H1 (cell line): ENCODE results near the gene CCNI. TPM values are rescaled to one million over a fixed set of nuclear protein-coding genes. Genes with fewer than 3 reads are reported as not detected.

Experiments
- ASH2L ChIP-seq: fragments of 200-600, 300-600 bp; sonication (generic); IDR thresholded peaks from one replicate; pipeline ENCODE4 v1.7.1; 2017; ENCODE audit warnings: low read length
- ATF2 ChIP-seq: IDR thresholded peaks from 2 replicates; pipeline ENCODE4 v1.6.1; 2012; ENCODE audit warnings: low read length, inconsistent platforms
- ATF3 ChIP-seq: IDR thresholded peaks from 2 replicates; pipeline ENCODE4 v1.6.1; 2011; ENCODE audit warnings: low read depth, mild to moderate bottlenecking, low read length; ENCODE audit not compliant: insufficient read depth
- CHD2 ChIP-seq: IDR thresholded peaks from 2 replicates; pipeline ENCODE4 v1.6.1; 2012; ENCODE audit warnings: low read length, improper control_type of control experiment
- CTBP2 ChIP-seq: IDR thresholded peaks from 2 replicates; pipeline ENCODE4 v1.7.0; 2011; ENCODE audit warnings: borderline replicate concordance, mild to moderate bottlenecking, moderate library complexity, mixed read lengths, low read length; ENCODE audit not compliant: insufficient read depth, insufficient read length
- CTCF ChIP-seq, 3 experiments: IDR thresholded peaks; 1 replicate in 2 of 3; 2 replicates in 1 of 3; pipeline versions ENCODE4 v1.5.1 to v1.6.1; 2011; ENCODE audit warnings: low read length in 3 of 3, mild to moderate bottlenecking in 3 of 3, inconsistent platforms in 2 of 3, low read depth in 1 of 3, moderate library complexity in 1 of 3; ENCODE audit not compliant: insufficient read depth in 1 of 3; ENCODE audit errors: control extremely low read depth in 1 of 3
- EGR1 ChIP-seq: IDR thresholded peaks from 2 replicates; pipeline ENCODE4 v1.6.1; 2011; ENCODE audit warnings: low read depth, low read length, borderline replicate concordance
- KDM1A ChIP-seq: fragments of 200-600, 300-600 bp; sonication (generic); IDR thresholded peaks from 2 replicates; pipeline ENCODE4 v1.7.1; 2016; ENCODE audit warnings: mild to moderate bottlenecking, low read length, borderline replicate concordance
- KDM4A ChIP-seq: IDR thresholded peaks from one replicate; pipeline ENCODE4 v1.7.1; 2012; ENCODE audit warnings: low read depth, mild to moderate bottlenecking, moderate library complexity, low read length, inconsistent platforms; ENCODE audit not compliant: severe bottlenecking
- MAX ChIP-seq: IDR thresholded peaks from 2 replicates; pipeline ENCODE4 v1.6.1; 2012; ENCODE audit warnings: inconsistent platforms
- NANOG ChIP-seq: IDR thresholded peaks from 2 replicates; pipeline ENCODE4 v1.6.1; 2011; ENCODE audit warnings: low read length, low read depth, mild to moderate bottlenecking, inconsistent platforms; ENCODE audit not compliant: insufficient read depth, poor library complexity, severe bottlenecking
- RAD21 ChIP-seq, 2 experiments: IDR thresholded peaks in 1 of 2; conservative IDR thresholded peaks in 1 of 2; 2 replicates each; pipeline ENCODE4 v1.6.1; 2011; ENCODE audit warnings: low read depth in 2 of 2, low read length in 2 of 2, improper control_type of control experiment in 1 of 2, inconsistent platforms in 1 of 2, mild to moderate bottlenecking in 1 of 2, moderate library complexity in 1 of 2
- RNF2 ChIP-seq: fragments of 200-900, 300-1000 bp; sonication (generic); IDR thresholded peaks from 2 replicates; pipeline ENCODE4 v1.7.1; 2016; ENCODE audit warnings: borderline replicate concordance, low read depth, mild to moderate bottlenecking, antibody characterized with exemption, low read length; ENCODE audit not compliant: poor library complexity, severe bottlenecking; ENCODE audit errors: missing control alignments
- SIN3A ChIP-seq, 2 experiments: IDR thresholded peaks in 1 of 2; conservative IDR thresholded peaks in 1 of 2; 2 replicates each; pipeline ENCODE4 v1.6.1; 2011 to 2012; ENCODE audit warnings: low read length in 2 of 2, improper control_type of control experiment in 1 of 2, low read depth in 1 of 2, mild to moderate bottlenecking in 1 of 2
- SP2 ChIP-seq: IDR thresholded peaks from 2 replicates; pipeline ENCODE4 v1.6.1; 2012; ENCODE audit warnings: mild to moderate bottlenecking, low read length, inconsistent platforms
- TEAD4 ChIP-seq: IDR thresholded peaks from 2 replicates; pipeline ENCODE4 v1.6.1; 2012; ENCODE audit warnings: low read depth, low read length, inconsistent platforms, mixed read lengths
- polyA plus RNA-seq, 7 experiments: library from polyadenylated mRNA; depleted of rRNA in 3 of 7; stranded (reverse) in 5 of 7; unstranded in 2 of 7; fragments of >200 nt in 5 of 7; fragments of 200-250 nt in 2 of 7; gene quantifications; 1 replicate in 5 of 7; 2 replicates in 1 of 7; 4 replicates in 1 of 7; pipeline versions ENCODE4 v1.2.1 to v1.2.3, GENCODE V29; 2011 to 2013; ENCODE audit warnings: missing spikeins in 2 of 7, mixed read lengths in 2 of 7
- total RNA-seq: library from RNA; stranded (reverse); fragmentation: NEBNext Ultra II Directional; extraction: Animal tissue kit (Norgen Biotek cat#: 25700); gene quantifications from 2 replicates; pipeline ENCODE4 v1.2.1, GENCODE V29; 2021

Gene CCNI
- total and polyA plus RNA-seq, 2 of the 8 experiments (the other 6 are each of a cell fraction or from before 2014, with no cell fraction given), result 97.8 to 234 TPM

GRCh38 chr4:77095101-77095821 is 19.5 kb upstream of the CCNI start (continued):
- TF ChIP-seq NANOG (no peak), RAD21 (IDR thresholded peaks at IDR 0.05 in 1 of 2, conservative IDR thresholded peaks at IDR 0.05 in 1 of 2; ENCODE audit: low read depth in 2 of 2, low read length in 2 of 2) (peak; percentile 75 to 80), KDM1A (no peak), ASH2L (no peak), SIN3A (conservative IDR thresholded peaks at IDR 0.05 in 1 of 2, IDR thresholded peaks at IDR 0.05 in 1 of 2; ENCODE audit: low read depth in 1 of 2, low read length in 2 of 2) (0 out of 4 replicates have a peak, but pooled peaks have one; percentile 25 to 61), EGR1 (no peak), MAX (no peak), SP2 (no peak), CTBP2 (no peak), ATF3 (no peak), ATF2 (no peak), TEAD4 (peak; percentile 48; the same call in 1 of the 2 replicates), RNF2 (no peak), CHD2 (no peak), CTCF (IDR thresholded peaks at IDR 0.05; ENCODE audit: control extremely low read depth in 1 of 3, insufficient read depth in 1 of 3, low read depth in 1 of 3, low read length in 3 of 3) (peak; percentile 70 to 94 (median 76)), KDM4A (no peak)
